ENCODE data around the gene PRRC2A.

Gene PRRC2A

DNA sequence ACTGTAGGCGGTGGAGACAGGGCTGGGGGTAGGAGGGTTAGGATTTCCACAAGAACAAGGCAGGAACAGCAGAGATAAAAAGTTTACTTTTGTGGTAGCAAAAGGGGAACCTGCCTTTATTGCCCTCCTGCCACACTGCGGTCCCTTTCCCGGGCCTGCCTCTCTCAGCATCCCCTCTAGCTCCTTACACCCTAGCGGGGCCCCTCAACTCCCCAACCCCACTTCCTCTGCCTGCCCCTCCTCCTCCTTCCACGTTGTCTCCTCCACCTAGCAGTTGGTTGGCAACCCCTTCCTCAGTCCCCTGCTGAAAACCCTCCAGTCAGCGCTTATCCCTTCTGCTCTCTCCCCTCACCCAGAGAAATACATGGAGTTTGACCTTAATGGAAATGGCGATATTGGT lies 4.8 kb upstream of the PRRC2A start:
- TF ChIP-seq PKNOX1 (IDR thresholded peaks at IDR 0.05) = no peak
- no peak for TF ChIP-seq CTBP1 (IDR thresholded peaks at IDR 0.05; ENCODE audit: borderline replicate concordance)
- no peak for TF ChIP-seq ARNT (IDR thresholded peaks at IDR 0.05)
- DNase-seq (ENCODE audit: extremely low spot score) = no peak
- ChIA-PET POLR2A (interaction anchor here (1.0 to 2.0 kb wide), 3 partner anchors 37 to 49 kb away, joined by 3 to 6 read pairs (median 3); partner anchors contain the start of genes BAG6 and GPANK1), CTCF (no interaction called here)

GRCh38 chr6:31617010-31617409 lies 3.5 kb upstream of the PRRC2A start:
- DNase-seq (ENCODE audit: extremely low spot score) = no peak
- no peak for TF ChIP-seq FOXK2 (IDR thresholded peaks at IDR 0.05)
- TF ChIP-seq FOXA1 (IDR thresholded peaks at IDR 0.05) = no peak
- TF ChIP-seq ELF4 (IDR thresholded peaks at IDR 0.05) = no peak
- no peak for TF ChIP-seq FOXM1 (IDR thresholded peaks at IDR 0.05; ENCODE audit: borderline replicate concordance)
- no peak for TF ChIP-seq TARDBP (IDR thresholded peaks at IDR 0.05)
- TF ChIP-seq CTBP1 (IDR thresholded peaks at IDR 0.05; ENCODE audit: borderline replicate concordance) = no peak
- no peak for TF ChIP-seq NFRKB (IDR thresholded peaks at IDR 0.05)
- no peak for TF ChIP-seq SP1 (IDR thresholded peaks at IDR 0.05)
- no peak for TF ChIP-seq L3MBTL2 (conservative IDR thresholded peaks at IDR 0.05)
- no peak for TF ChIP-seq LEF1 (IDR thresholded peaks at IDR 0.05; ENCODE audit: borderline replicate concordance)
- TF ChIP-seq ZNF384 (IDR thresholded peaks at IDR 0.05) = no peak
- no peak for TF ChIP-seq ARNT (IDR thresholded peaks at IDR 0.05)
- no peak for TF ChIP-seq HDGF (IDR thresholded peaks at IDR 0.05; ENCODE audit: borderline replicate concordance)
- no peak for TF ChIP-seq BHLHE40 (IDR thresholded peaks at IDR 0.05; ENCODE audit: borderline replicate concordance)
- TF ChIP-seq PKNOX1 (IDR thresholded peaks at IDR 0.05) = no peak
- no peak for TF ChIP-seq SUZ12 (IDR thresholded peaks at IDR 0.05)
- ChIA-PET POLR2A (interaction anchor here (1.2 kb wide), 1 partner anchor 48 kb away, joined by 3 read pairs; the partner anchor contains the start of gene GPANK1), CTCF (interaction anchor here (1.3 to 1.5 kb wide), 2 partner anchors 16 to 18 kb away, joined by 3 read pairs; no protein-coding TSS in a partner anchor)

GRCh38 chr6:31619805-31620585 lies 520 bp upstream of the PRRC2A start:
- POLR2A ChIA-PET = interaction anchor here (1.0 to 3.3 kb wide), 3 partner anchors 33 to 79 kb away, joined by 5 to 24 read pairs (median 6); partner anchors contain the start of genes BAG6, C6orf47 and DDX39B
- CTCF ChIA-PET = no interaction called here
- TF ChIP-seq SUZ12 (IDR thresholded peaks at IDR 0.05) = no peak
- TF ChIP-seq L3MBTL2 (conservative IDR thresholded peaks at IDR 0.05) = peak; percentile 99
- no peak for TF ChIP-seq BHLHE40 (IDR thresholded peaks at IDR 0.05; ENCODE audit: borderline replicate concordance)
- TF ChIP-seq CTBP1 (IDR thresholded peaks at IDR 0.05; ENCODE audit: borderline replicate concordance) = no peak
- no peak for TF ChIP-seq HDGF (IDR thresholded peaks at IDR 0.05; ENCODE audit: borderline replicate concordance)
- TF ChIP-seq LEF1 (IDR thresholded peaks at IDR 0.05; ENCODE audit: borderline replicate concordance) = no peak
- no peak for TF ChIP-seq ARNT (IDR thresholded peaks at IDR 0.05)
- peak; percentile 97 for TF ChIP-seq ZNF384 (IDR thresholded peaks at IDR 0.05)
- TF ChIP-seq PKNOX1 (IDR thresholded peaks at IDR 0.05) = no peak
- peak; percentile 98 for DNase-seq (ENCODE audit: extremely low spot score)

DNA sequence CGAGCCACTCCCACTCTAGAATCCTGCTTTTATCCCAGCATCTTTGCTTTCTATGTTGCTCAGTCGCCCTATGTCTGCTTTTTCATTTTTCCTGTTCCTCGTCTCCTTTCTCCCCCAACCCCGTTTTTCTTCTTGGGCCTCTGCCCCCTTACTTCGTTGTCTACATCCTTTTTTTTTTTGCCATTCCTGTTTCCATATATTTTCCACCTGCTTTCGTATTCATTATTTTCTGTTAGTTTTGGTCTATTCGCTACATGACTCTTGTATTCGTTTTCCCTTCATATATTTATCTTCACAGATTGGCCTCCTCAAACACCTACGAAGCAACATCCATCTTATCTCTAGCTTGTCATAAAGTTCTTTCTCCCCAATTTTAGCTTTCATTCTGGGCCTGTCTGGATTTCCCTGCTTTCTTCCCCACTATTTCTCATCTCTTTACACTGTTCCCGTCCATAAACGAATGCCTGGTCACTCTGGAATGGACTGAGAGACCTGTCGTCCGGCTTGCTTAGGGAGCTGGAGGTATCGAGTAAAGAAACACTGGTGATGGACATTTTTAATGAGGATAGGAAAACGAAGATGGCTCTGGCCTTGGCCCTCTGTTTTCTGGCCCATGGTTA lies 915 bp downstream of the PRRC2A start:
- DNase-seq (ENCODE audit: extremely low spot score) = no peak
- POLR2A ChIA-PET = interaction anchor here (1.2 to 3.3 kb wide), 10 partner anchors 15 to 116 kb away, joined by 3 to 24 read pairs (median 8); partner anchors contain the start of genes ATP6V1G2, BAG6, C6orf47 and CSNK2B
- TF ChIP-seq L3MBTL2 (conservative IDR thresholded peaks at IDR 0.05) (no peak), FOXM1 (IDR thresholded peaks at IDR 0.05; ENCODE audit: borderline replicate concordance) (no peak), BHLHE40 (IDR thresholded peaks at IDR 0.05; ENCODE audit: borderline replicate concordance) (no peak), TARDBP (IDR thresholded peaks at IDR 0.05) (no peak), CTBP1 (IDR thresholded peaks at IDR 0.05; ENCODE audit: borderline replicate concordance) (no peak), LEF1 (IDR thresholded peaks at IDR 0.05; ENCODE audit: borderline replicate concordance) (no peak), FOXK2 (IDR thresholded peaks at IDR 0.05) (no peak), HDGF (IDR thresholded peaks at IDR 0.05; ENCODE audit: borderline replicate concordance) (no peak), FOXA1 (IDR thresholded peaks at IDR 0.05) (no peak), PKNOX1 (IDR thresholded peaks at IDR 0.05) (no peak), ELF4 (IDR thresholded peaks at IDR 0.05) (no peak), SP1 (IDR thresholded peaks at IDR 0.05) (no peak), SUZ12 (IDR thresholded peaks at IDR 0.05) (no peak), ZNF384 (IDR thresholded peaks at IDR 0.05) (no peak), NFRKB (IDR thresholded peaks at IDR 0.05) (no peak), ARNT (IDR thresholded peaks at IDR 0.05) (no peak)
- CTCF ChIA-PET = interaction anchor here (1.1 kb wide), 2 partner anchors 23 to 39 kb away, joined by 3 to 4 read pairs; partner anchors contain the start of gene C6orf47

DNA sequence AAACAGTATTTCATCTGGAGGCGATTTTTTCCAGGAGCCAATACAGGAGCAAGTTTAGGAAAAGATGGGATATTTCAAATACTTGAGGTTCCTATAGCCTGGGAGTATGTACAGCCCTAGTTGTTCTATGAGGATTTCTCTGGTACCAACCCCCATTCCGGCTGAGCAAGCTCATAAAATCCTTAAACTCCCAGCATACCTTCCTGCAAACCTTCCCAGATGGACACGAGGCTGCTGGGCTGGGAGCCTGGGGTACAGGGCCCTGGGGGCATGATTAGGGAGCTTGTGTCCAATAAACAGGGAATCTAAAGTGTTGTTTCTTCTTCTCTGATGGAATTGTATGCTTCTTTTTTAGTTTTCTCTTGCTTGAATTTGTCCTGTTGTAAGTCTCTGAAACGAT lies 1.5 kb downstream of the PRRC2A start:
- ChIA-PET POLR2A (interaction anchor here (0.8 to 3.3 kb wide), 13 partner anchors 11 to 185 kb away, joined by 3 to 24 read pairs (median 6); partner anchors contain the start of genes ATP6V1G2, BAG6, C6orf47 and CSNK2B), CTCF (interaction anchor here (1.1 kb wide), 2 partner anchors 24 to 39 kb away, joined by 3 to 4 read pairs; partner anchors contain the start of gene C6orf47)
- TF ChIP-seq PKNOX1 (IDR thresholded peaks at IDR 0.05) (no peak), HDGF (IDR thresholded peaks at IDR 0.05; ENCODE audit: borderline replicate concordance) (no peak), FOXK2 (IDR thresholded peaks at IDR 0.05) (no peak), TARDBP (IDR thresholded peaks at IDR 0.05) (no peak), L3MBTL2 (conservative IDR thresholded peaks at IDR 0.05) (no peak), SP1 (IDR thresholded peaks at IDR 0.05) (no peak), BHLHE40 (IDR thresholded peaks at IDR 0.05; ENCODE audit: borderline replicate concordance) (no peak), ELF4 (IDR thresholded peaks at IDR 0.05) (no peak), NFRKB (IDR thresholded peaks at IDR 0.05) (no peak), FOXM1 (IDR thresholded peaks at IDR 0.05; ENCODE audit: borderline replicate concordance) (no peak), CTBP1 (IDR thresholded peaks at IDR 0.05; ENCODE audit: borderline replicate concordance) (no peak), ZNF384 (IDR thresholded peaks at IDR 0.05) (no peak)
- DNase-seq (ENCODE audit: extremely low spot score) = no peak
